ENCODE measurements around the gene CDYL2.

The CDYL2 gene

GRCh38 chr16:80616362-80616761, 188.0 kb downstream of the CDYL2 start:
- no peak for TF ChIP-seq CTCF (IDR thresholded peaks at IDR 0.05; ENCODE audit: low read depth, low read length)
- no peak for DNase-seq (ENCODE audit: extremely low read depth, low read depth)

DNA sequence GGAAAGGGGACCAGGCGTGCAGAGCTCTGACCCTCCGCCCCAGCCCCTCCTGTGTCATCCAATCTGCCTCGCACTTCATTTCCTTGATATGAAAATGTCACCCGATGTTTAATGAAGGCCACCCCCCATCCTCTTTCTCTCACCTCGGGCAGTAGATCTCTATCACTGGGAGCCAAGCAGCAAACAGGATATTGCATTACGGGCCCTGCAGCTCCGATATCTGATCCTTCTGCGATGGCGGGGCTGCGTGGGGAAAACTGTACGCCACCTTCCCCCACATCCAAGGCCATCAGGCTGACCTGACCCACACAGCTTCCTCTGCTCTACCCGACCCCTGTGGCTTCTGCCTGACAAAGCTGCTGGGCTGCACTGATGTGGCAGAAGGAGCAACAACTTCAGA, 188.7 kb downstream of the CDYL2 start:
- DNase-seq (ENCODE audit: extremely low read depth, low read depth), result no peak
- TF ChIP-seq CTCF (IDR thresholded peaks at IDR 0.05; ENCODE audit: low read depth, low read length), result no peak

GRCh38 chr16:80614908-80615671, 189.3 kb downstream of the CDYL2 start:
- no peak for TF ChIP-seq CTCF (IDR thresholded peaks at IDR 0.05; ENCODE audit: low read depth, low read length)
- no peak for DNase-seq (ENCODE audit: extremely low read depth, low read depth)

GRCh38 chr16:80612461-80613017, 191.9 kb downstream of the CDYL2 start:
- no peak for DNase-seq (ENCODE audit: extremely low read depth, low read depth)
- no peak for TF ChIP-seq CTCF (IDR thresholded peaks at IDR 0.05; ENCODE audit: low read depth, low read length)

DNA sequence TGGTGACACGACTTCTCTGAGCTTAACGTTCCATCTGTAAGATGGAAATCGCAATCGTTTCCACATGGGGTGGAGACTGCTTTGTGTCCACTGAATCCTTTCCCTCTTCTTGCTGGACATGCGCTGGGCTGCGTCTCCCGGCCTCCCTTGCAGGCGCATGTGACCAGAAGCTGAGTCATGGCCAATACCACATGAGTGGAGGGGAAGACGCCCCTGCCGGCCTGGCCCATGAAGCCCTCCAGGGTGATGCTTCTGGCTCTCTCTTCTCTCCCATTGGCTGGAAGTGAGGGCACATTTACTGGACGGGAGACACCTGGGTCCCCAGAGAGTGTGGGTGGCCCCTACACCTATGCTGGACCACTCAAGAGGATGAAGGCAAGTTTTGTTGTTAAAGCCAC, 192.5 kb downstream of the CDYL2 start:
- no peak for TF ChIP-seq CTCF (IDR thresholded peaks at IDR 0.05; ENCODE audit: low read depth, low read length)

GRCh38 chr16:80611171-80611929, 193.0 kb downstream of the CDYL2 start:
- DNase-seq (ENCODE audit: extremely low read depth, low read depth), result no peak
- TF ChIP-seq CTCF (IDR thresholded peaks at IDR 0.05; ENCODE audit: low read depth, low read length), result no peak

More for the DNA sequence above, 192.5 kb downstream of the CDYL2 start:
- DNase-seq (ENCODE audit: extremely low read depth, low read depth), result no peak
